Measurements from ENCODE around the gene CCDC188. TPM values are rescaled to one million over a fixed set of nuclear protein-coding genes. Genes with fewer than 3 reads are reported as not detected.

CCDC188 gene
- total RNA-seq, 6 donors from 2014 or later = 0.46 to 2.1 (median 1.2) TPM

DNA sequence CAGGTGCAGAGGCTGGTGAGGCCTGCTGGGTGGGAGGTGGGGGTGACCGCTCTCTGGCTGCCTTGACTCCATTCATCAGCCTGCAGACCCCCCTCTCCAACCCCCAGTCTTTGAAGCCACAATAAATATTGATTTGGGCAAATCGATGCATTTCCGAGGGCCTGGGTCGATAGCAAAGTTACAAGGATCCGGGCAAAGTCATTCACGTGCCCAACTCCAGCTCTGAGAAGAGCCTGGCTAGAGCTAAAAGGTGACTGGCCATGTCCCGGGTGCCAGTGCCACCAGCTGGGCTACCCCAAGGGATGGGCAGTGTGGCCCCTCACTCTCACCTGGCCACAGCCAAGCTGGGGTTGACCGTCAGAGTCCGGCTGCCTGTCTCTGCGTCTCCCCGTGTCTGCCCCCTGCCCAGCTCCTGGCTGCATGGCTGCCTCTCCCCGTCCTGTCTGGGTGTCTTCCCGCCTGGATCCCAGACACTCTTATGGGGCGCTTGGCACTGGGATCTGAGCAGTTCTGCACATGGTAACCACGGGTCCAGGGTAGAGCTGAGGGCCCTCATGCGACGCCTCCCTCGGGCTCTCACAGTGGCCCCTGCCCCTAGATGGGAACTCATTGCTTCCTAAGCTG, 46.7 kb upstream of the CCDC188 start:
- peaks cover 0 to 8% (median 3%) of the 10 kb centered on the region in 4 donors for H3K4me1 ChIP-seq
- peak in 1 of 2 donors; percentile 43 for DNase-seq
- no peaks in the 10 kb centered on the region for H3K36me3 ChIP-seq
- ATAC-seq (ENCODE audit: low FRiP score in 2 of 2) = no peak
- TF ChIP-seq POLR2AphosphoS5 (IDR thresholded peaks at IDR 0.05) (no peak), CTCF (IDR thresholded peaks at IDR 0.05) (no peak), POLR2A (IDR thresholded peaks at IDR 0.05) (no peak), EP300 (IDR thresholded peaks at IDR 0.05) (no peak)
- no peaks in the 10 kb centered on the region for H3K27me3 ChIP-seq
- H3K4me3 ChIP-seq = no peak overlapping the region
- 84 to 91% methylated on average over 17 to 18 of the region's 18 CpGs for WGBS, 2 donors
- no peaks in the 10 kb centered on the region for H3K9me3 ChIP-seq
- H3K27ac ChIP-seq = no peak overlapping the region

GRCh38 chr22:20196094-20196842, 45.4 kb upstream of the CCDC188 start:
- DNase-seq = peak in 1 of 2 donors; percentile 79
- Histone ChIP-seq H3K9me3 (no peaks in the 10 kb centered on the region), H3K27ac (no peak overlapping the region), H3K4me3 (no peak overlapping the region), H3K4me1 (peaks cover 0 to 7% (median 1%) of the 10 kb centered on the region in 4 donors), H3K36me3 (no peaks in the 10 kb centered on the region), H3K27me3 (no peaks in the 10 kb centered on the region)
- TF ChIP-seq POLR2A (IDR thresholded peaks at IDR 0.05) = no peak
- no peak for TF ChIP-seq CTCF (IDR thresholded peaks at IDR 0.05)
- 81 to 84% methylated on average over 10 to 19 of the region's 19 CpGs for WGBS, 2 donors
- ATAC-seq (ENCODE audit: low FRiP score in 2 of 2) = no peak

GRCh38 chr22:20194681-20195593, 44.1 kb upstream of the CCDC188 start:
- no peak overlapping the region for H3K4me3 ChIP-seq
- no peaks in the 10 kb centered on the region for H3K9me3 ChIP-seq
- no peaks in the 10 kb centered on the region for H3K36me3 ChIP-seq
- ATAC-seq (ENCODE audit: low FRiP score in 2 of 2) (no peak), DNase-seq (peak in 1 of 2 donors; percentile 57)
- 73 to 80% methylated on average over 7 to 15 of the region's 15 CpGs for WGBS, 2 donors
- no peak overlapping the region for H3K27ac ChIP-seq
- no peaks in the 10 kb centered on the region for H3K27me3 ChIP-seq
- no peak for TF ChIP-seq POLR2AphosphoS5 (IDR thresholded peaks at IDR 0.05)
- TF ChIP-seq POLR2A (IDR thresholded peaks at IDR 0.05) = no peak
- no peak for TF ChIP-seq EP300 (IDR thresholded peaks at IDR 0.05)
- TF ChIP-seq CTCF (IDR thresholded peaks at IDR 0.05) = no peak
- H3K4me1 ChIP-seq = peaks cover 0 to under 1% (median under 1%) of the 10 kb centered on the region in 4 donors

- Histone ChIP-seq H3K36me3 (no peaks in the 10 kb centered on the region), H3K4me1 (no peaks in the 10 kb centered on the region), H3K27ac (no peak overlapping the region), H3K27me3 (no peaks in the 10 kb centered on the region), H3K4me3 (no peak overlapping the region), H3K9me3 (no peaks in the 10 kb centered on the region)
- 85 to 96% methylated on average over 13 to 14 of the region's 17 CpGs for WGBS, 2 donors
- peak in 1 of 2 donors; percentile 64 for DNase-seq
- TF ChIP-seq POLR2AphosphoS5 (IDR thresholded peaks at IDR 0.05) = no peak
- no peak for TF ChIP-seq POLR2A (IDR thresholded peaks at IDR 0.05)
- TF ChIP-seq CTCF (IDR thresholded peaks at IDR 0.05) = no peak
- no peak for TF ChIP-seq EP300 (IDR thresholded peaks at IDR 0.05)
- no peak for ATAC-seq (ENCODE audit: low FRiP score in 2 of 2)
These were observed 43.1 kb upstream of the CCDC188 start for GRCh38 chr22:20193761-20194494.
